GM19372 (cell line): ENCODE data around the gene CERS6.

ENCODE experiments used
- ATAC-seq: cut with Tn5 transposase; IDR thresholded peaks from one replicate; pipeline ENCODE4 v1.9.1; 2021; ENCODE audit warnings: mild to moderate bottlenecking, low read depth, moderate library complexity; ENCODE audit not compliant: unreplicated experiment

CERS6 gene

GRCh38 chr2:168810235-168810634 is 354.2 kb downstream of the CERS6 start:
- no peak for ATAC-seq

- no peak for ATAC-seq
These were observed 355.6 kb downstream of the CERS6 start for GRCh38 chr2:168811696-168812095.

- no peak for ATAC-seq
These were observed 358.0 kb downstream of the CERS6 start for GRCh38 chr2:168814046-168814445.

GRCh38 chr2:168814939-168815907 is 359.2 kb downstream of the CERS6 start:
- no peak for ATAC-seq

- ATAC-seq, result no peak
These were observed 360.3 kb downstream of the CERS6 start for GRCh38 chr2:168816369-168816768.

GRCh38 chr2:168819050-168819715 is 363.1 kb downstream of the CERS6 start:
- no peak for ATAC-seq

GRCh38 chr2:168819829-168820489 is 363.9 kb downstream of the CERS6 start:
- ATAC-seq, result no peak

- no peak for ATAC-seq
These were observed 365.5 kb downstream of the CERS6 start for GRCh38 chr2:168821577-168821976.

GRCh38 chr2:168821992-168822391 is 365.9 kb downstream of the CERS6 start:
- ATAC-seq, result no peak
